NCI-H146 treated with DMSO at 0.1 percent for 48 hours (cell line): ENCODE results near the gene ASB2.

ENCODE experiments used
- DNase-seq: peaks from one replicate; lab custom pipeline; 2025; ENCODE audit not compliant: unreplicated experiment; lab: John Stamatoyannopoulos, UW

The ASB2 gene

GRCh38 chr14:93964281-93964680, 12.1 kb downstream of the ASB2 start:
- no peak for DNase-seq

DNA sequence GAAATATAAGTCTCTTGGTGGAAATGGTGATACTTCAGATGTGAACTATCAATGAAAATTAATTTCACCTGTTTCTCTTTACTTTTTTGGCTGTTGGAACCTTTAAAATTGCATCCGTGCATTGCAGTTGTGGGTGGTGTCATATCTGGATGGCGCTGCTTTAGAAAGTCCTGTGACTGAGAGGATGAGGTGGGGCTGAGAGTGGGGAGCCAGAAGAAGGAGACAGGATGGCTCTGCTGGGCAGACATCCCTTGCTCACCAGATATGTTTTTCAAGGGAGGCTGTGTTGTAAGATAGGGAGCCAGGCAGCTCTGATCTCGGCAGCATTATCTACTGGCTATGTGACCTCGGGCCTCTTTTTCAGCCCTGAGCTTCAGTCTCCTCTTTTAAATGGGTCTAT, 12.7 kb downstream of the ASB2 start:
- no peak for DNase-seq

GRCh38 chr14:93962701-93963601, 13.4 kb downstream of the ASB2 start:
- no peak for DNase-seq

DNA sequence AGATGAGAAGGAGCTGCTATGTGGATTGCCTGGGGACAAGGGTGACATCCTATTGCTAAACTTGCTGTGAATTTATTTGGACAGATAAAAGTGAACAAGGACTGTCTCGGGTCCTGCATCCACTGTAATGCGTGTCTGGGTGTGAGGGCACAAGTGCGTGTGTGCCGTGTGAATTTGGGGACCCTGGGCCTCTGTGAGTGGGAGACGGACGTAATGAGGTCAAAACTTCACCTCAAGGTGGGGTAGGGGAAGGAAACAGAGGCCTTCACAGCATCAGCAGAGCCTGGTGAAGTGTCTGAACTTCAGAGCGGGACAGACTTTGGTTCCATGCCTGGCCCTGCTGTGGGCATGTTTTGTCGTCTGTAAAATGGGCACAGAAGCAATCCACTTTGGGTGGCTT, 14.8 kb downstream of the ASB2 start:
- no peak for DNase-seq

GRCh38 chr14:93960774-93961438, 15.5 kb downstream of the ASB2 start:
- DNase-seq: no peak

- DNase-seq: no peak
These were observed 16.3 kb downstream of the ASB2 start for GRCh38 chr14:93960108-93960475.

GRCh38 chr14:93959239-93960107, 16.9 kb downstream of the ASB2 start:
- no peak for DNase-seq

- DNase-seq: no peak
These were observed 17.7 kb downstream of the ASB2 start for GRCh38 chr14:93958567-93959238.

- DNase-seq: no peak
These were observed 18.4 kb downstream of the ASB2 start for GRCh38 chr14:93957751-93958566.

DNA sequence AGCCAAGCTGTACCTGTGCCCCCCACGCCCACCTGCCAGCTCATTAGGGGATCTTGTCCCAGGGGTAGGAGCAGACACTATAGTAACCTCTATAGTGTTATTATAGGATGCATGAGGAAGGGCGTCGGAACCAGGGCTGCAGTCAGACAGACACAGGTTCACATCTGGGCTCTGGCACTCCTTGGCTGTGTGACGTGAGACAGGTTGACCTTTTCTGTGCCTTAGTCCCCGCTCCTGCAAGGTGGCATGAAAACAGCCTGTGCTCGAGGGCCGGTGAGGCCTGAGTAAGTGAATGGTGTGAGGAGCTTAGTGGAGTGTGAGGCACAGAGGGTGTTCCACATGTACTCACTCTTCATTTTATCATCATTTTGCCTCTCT, 19.0 kb downstream of the ASB2 start:
- DNase-seq: no peak

DNA sequence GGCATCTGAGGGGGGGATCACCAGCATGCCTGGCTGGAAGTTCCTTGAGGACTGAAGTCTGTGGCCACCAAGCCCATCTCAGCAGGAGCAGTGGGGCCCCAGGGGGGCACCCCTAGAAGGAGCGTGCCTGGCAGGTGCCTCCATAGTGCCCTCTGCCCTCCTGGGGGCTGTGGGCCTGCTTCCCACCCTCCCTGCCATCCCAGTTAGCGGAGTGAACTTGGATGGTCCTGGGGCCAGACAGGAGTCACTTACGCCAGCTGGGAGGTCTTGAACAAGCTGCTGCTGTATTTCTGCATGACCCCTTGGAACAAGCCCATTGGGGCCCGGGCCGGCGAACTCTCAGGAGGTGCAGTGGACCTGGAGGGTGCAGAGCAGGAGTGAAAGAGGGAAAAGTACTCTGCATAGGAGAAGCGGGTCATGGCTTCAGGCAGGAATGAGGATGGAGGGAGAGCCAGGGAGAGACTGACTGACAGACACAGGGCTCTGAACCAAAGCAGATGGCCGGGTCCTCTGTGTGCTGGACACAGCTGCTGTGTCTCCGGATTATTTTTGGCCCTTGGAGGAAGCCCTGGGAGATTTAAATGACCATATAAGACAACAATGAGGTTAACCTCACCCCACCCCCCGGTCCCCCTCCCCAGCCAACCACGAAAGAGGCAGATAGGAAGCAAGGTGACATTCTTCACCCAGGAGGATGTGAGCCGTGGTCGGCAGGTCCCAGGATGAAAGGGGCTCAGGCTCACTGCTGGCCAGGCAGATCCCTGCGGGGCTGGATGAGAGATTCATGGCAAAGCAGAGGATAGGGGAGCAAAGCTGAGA, 19.6 kb downstream of the ASB2 start:
- DNase-seq: no peak

DNA sequence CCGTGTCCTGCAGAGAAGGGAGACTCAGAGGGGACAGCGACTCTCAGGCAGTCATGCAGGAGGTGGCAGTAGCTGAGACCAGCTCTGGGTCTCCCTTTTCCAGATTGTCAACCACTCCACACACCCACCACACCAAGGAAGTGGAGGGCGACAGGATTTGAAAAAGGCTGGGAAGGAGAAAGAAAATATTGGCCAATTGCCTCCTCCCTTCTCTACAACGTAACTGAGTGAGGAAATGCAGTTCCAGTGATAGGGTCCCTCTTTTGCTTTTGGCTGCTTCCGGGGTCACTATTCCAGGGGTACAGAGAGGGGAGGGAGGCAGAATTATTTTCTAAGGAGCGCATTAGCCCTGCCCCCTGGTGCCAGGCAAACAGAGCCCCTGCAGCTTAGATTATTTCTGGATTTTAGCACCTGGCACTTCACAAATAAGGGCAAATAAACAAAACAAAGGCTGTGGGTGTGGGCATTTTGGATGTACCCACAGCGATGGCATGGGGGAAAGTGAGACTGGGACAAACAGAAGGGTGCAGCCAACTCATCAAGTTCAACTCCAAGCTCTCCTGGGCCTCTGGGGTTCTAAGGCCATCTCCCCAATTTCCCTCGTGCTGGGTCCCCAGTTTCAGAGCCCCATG, 20.4 kb downstream of the ASB2 start:
- DNase-seq: no peak

GRCh38 chr14:93954900-93955849, 21.2 kb downstream of the ASB2 start:
- DNase-seq: no peak

GRCh38 chr14:93954516-93954830, 21.9 kb downstream of the ASB2 start:
- DNase-seq: no peak

DNA sequence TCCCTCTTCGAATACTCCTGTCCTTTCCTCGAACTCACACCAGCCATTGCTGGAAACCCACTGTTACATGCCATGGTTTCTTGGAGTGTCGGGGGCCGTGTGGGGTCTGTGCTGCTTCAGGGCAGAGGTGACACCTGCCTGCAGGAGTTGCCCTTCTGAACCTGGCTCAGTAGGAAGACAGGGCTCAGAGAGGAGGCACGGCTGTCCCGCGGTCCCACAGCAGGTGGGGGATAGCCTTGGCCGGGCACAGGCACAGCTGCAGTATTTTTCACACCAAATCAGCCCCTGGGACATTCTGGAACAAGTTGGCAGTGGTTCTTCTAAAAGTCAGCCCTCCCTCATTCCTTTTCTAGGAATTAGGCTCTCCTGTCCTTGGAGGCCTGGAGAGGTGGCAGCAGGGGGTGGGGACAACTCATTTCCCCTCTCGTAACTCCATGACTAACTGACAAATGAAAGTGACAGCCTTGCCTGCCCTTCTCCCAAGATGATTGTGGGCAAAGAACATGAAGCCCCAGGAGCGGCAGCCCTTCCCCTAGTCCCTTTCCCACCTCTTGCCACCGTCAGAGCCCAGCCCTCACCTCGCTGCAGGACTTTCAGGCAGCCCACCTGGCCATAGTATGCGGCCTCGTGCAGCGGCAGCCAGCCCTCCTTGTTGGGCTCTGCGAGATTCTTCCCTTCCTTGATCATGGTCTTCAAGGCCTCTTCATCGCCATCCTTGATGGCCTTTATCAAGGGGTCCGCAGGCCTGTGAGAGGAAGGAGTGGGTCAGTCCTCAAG, 22.4 kb downstream of the ASB2 start:
- no peak for DNase-seq

GRCh38 chr14:93953263-93953662, 23.1 kb downstream of the ASB2 start:
- no peak for DNase-seq

- no peak for DNase-seq
These were observed 23.5 kb downstream of the ASB2 start for GRCh38 chr14:93952829-93953228.
